ENCODE data around the gene SAMD4B. TPM values are rescaled to one million over a fixed set of nuclear protein-coding genes. Genes with fewer than 3 reads are reported as not detected.

Gene SAMD4B
- total RNA-seq, 4 donors from 2014 or later = 103 to 193 (median 115) TPM

GRCh38 chr19:39397360-39398296 is 55.4 kb downstream of the SAMD4B start:
- Histone ChIP-seq H3K4me1 (peaks cover 0 to 68% (median 34%) of the 10 kb centered on the region in 4 donors), H3K36me3 (peaks cover 0 to 57% (median 0%) of the 10 kb centered on the region in 3 donors), H3K4me3 (peak overlapping the region in 1 of 4 donors; percentile 21), H3K27ac (peak overlapping the region; percentile 78 to 100 (median 96)), H3K27me3 (no peaks in the 10 kb centered on the region), H3K9me3 (no peaks in the 10 kb centered on the region)
- peak; percentile 88 to 95 for DNase-seq (ENCODE audit: low spot score in 2 of 2)
- WGBS, 2 donors = 7 to 23% methylated on average over 7 to 14 of the region's 17 CpGs
- peak in 1 of 2 donors; percentile 77 for TF ChIP-seq EP300 (IDR thresholded peaks at IDR 0.05)
- TF ChIP-seq POLR2A (IDR thresholded peaks at IDR 0.05) = no peak
- TF ChIP-seq CTCF (IDR thresholded peaks at IDR 0.05) = peak; percentile 91 to 99 (median 97)

- Histone ChIP-seq H3K9me3 (no peaks in the 10 kb centered on the region), H3K4me1 (peaks cover 0 to 70% (median 37%) of the 10 kb centered on the region in 4 donors), H3K36me3 (peaks cover 0 to 53% (median 0%) of the 10 kb centered on the region in 3 donors), H3K27me3 (no peaks in the 10 kb centered on the region), H3K27ac (peak overlapping the region; percentile 78 to 100 (median 96)), H3K4me3 (peak overlapping the region in 1 of 4 donors; percentile 21)
- DNase-seq (ENCODE audit: low spot score in 2 of 2) = peak; percentile 57 to 72
- WGBS, 2 donors = 73 to 80% methylated on average over 8 to 11 of the region's 11 CpGs
- TF ChIP-seq CTCF (IDR thresholded peaks at IDR 0.05) (no peak), POLR2A (IDR thresholded peaks at IDR 0.05) (peak in 1 of 2 donors; percentile 20), EP300 (IDR thresholded peaks at IDR 0.05) (peak; percentile 75 to 78)
Measured at GRCh38 chr19:39398297-39398864, 56.2 kb downstream of the SAMD4B start.

- WGBS, 2 donors = 88 to 89% methylated on average over 4 of the region's 4 CpGs
- Histone ChIP-seq H3K27ac (peak overlapping the region in 3 of 4 donors; percentile 94 to 100 (median 99)), H3K4me3 (no peak overlapping the region), H3K4me1 (peaks cover 0 to 74% (median 43%) of the 10 kb centered on the region in 4 donors), H3K36me3 (peaks cover 0 to 40% (median 0%) of the 10 kb centered on the region in 3 donors), H3K9me3 (no peaks in the 10 kb centered on the region), H3K27me3 (no peaks in the 10 kb centered on the region)
- TF ChIP-seq EP300 (IDR thresholded peaks at IDR 0.05) (no peak), POLR2A (IDR thresholded peaks at IDR 0.05) (no peak), CTCF (IDR thresholded peaks at IDR 0.05) (no peak)
- no peak for DNase-seq (ENCODE audit: low spot score in 2 of 2)
Measured at GRCh38 chr19:39399668-39400050, 57.4 kb downstream of the SAMD4B start.

- WGBS, 2 donors = 83 to 95% methylated on average over 4 of the region's 4 CpGs
- peaks cover 0 to 74% (median 47%) of the 10 kb centered on the region in 4 donors for H3K4me1 ChIP-seq
- peaks cover 0 to 36% (median 0%) of the 10 kb centered on the region in 3 donors for H3K36me3 ChIP-seq
- DNase-seq (ENCODE audit: low spot score in 2 of 2) = no peak
- H3K9me3 ChIP-seq = no peaks in the 10 kb centered on the region
- TF ChIP-seq CTCF (IDR thresholded peaks at IDR 0.05) (no peak), EP300 (IDR thresholded peaks at IDR 0.05) (no peak), POLR2A (IDR thresholded peaks at IDR 0.05) (no peak)
- peak overlapping the region in 3 of 4 donors; percentile 94 to 100 (median 99) for H3K27ac ChIP-seq
- H3K4me3 ChIP-seq = no peak overlapping the region
- no peaks in the 10 kb centered on the region for H3K27me3 ChIP-seq
Measured at GRCh38 chr19:39400061-39400460, 57.8 kb downstream of the SAMD4B start.
